Fibroblast of lung (primary cell): ENCODE results near the gene CAMK1D. TPM values are rescaled to one million over a fixed set of nuclear protein-coding genes. Genes with fewer than 3 reads are reported as not detected.

Experiments
- DNase-seq, 2 donors: peaks; one replicate each; pipeline versions ENCODE4 v3.0.0 to v3.0.0-alpha.2; 2010; ENCODE audit warnings: low read depth in 2 of 2
- H2AFZ ChIP-seq: 2 replicates; pipeline ENCODE4 v1.5.1; 2012; ENCODE audit warnings: low read length, control low read depth, inconsistent platforms
- H3K27ac ChIP-seq: 2 replicates; pipeline ENCODE4 v1.5.1; 2011; ENCODE audit warnings: low read length, control low read depth; ENCODE audit not compliant: insufficient read depth
- H3K27me3 ChIP-seq: 2 replicates; pipeline ENCODE4 v1.5.1; 2011; ENCODE audit warnings: mild to moderate bottlenecking, low read length; ENCODE audit not compliant: control insufficient read depth, insufficient read depth
- H3K36me3 ChIP-seq: 2 replicates; pipeline ENCODE4 v1.5.1; 2011; ENCODE audit warnings: low read length; ENCODE audit not compliant: control insufficient read depth, insufficient read depth
- H3K4me1 ChIP-seq: 2 replicates; pipeline ENCODE4 v1.5.1; 2011; ENCODE audit warnings: low read length; ENCODE audit not compliant: control insufficient read depth, insufficient read depth; ENCODE audit errors: extremely low read depth
- H3K4me2 ChIP-seq: 2 replicates; pipeline ENCODE4 v1.5.1; 2011; ENCODE audit warnings: low read length, control low read depth; ENCODE audit not compliant: insufficient read depth; ENCODE audit errors: extremely low read depth
- H3K4me3 ChIP-seq, 4 experiments: fragments of 200-600 bp in 1 of 4; sonication (generic) in 1 of 4; replicated peaks in 1 of 4; 2 replicates each; pipeline ENCODE4 v1.5.1; 2011 to 2016; ENCODE audit warnings: low read length in 4 of 4, low read depth in 3 of 4, mild to moderate bottlenecking in 3 of 4, control low read depth in 2 of 4, inconsistent platforms in 1 of 4, mixed read lengths in 1 of 4; ENCODE audit not compliant: insufficient read depth in 1 of 4; ENCODE audit errors: control extremely low read depth in 1 of 4
- H3K79me2 ChIP-seq: 2 replicates; pipeline ENCODE4 v1.5.1; 2012; ENCODE audit warnings: mild to moderate bottlenecking, low read length, inconsistent platforms; ENCODE audit not compliant: control insufficient read depth, insufficient read depth
- H3K9ac ChIP-seq: 2 replicates; pipeline ENCODE4 v1.5.1; 2011; ENCODE audit warnings: mild to moderate bottlenecking, low read length, control low read depth; ENCODE audit not compliant: insufficient read depth
- H3K9me3 ChIP-seq: 2 replicates; pipeline ENCODE4 v1.5.1; 2012; ENCODE audit warnings: low read depth, low read length; ENCODE audit not compliant: control insufficient read depth, insufficient read depth
- H4K20me1 ChIP-seq: 2 replicates; pipeline ENCODE4 v1.5.1; 2011; ENCODE audit warnings: low read length; ENCODE audit not compliant: control insufficient read depth, insufficient read depth; ENCODE audit errors: extremely low read depth
- EZH2 ChIP-seq: IDR thresholded peaks from 2 replicates; pipeline ENCODE4 v1.5.1; 2012; ENCODE audit warnings: low read length, control low read depth, mild to moderate bottlenecking; ENCODE audit errors: missing control alignments
- polyA plus RNA-seq, 2 donors: library from polyadenylated mRNA; depleted of rRNA in 1 of 2; stranded (reverse) in 1 of 2; unstranded in 1 of 2; fragments of >200 nt; gene quantifications; 2 replicates each; pipeline ENCODE4 v1.2.1, GENCODE V29; 2011 to 2012; ENCODE audit warnings: missing spikeins in 1 of 2
- total RNA-seq: library from RNA; depleted of rRNA; stranded (reverse); fragments of >200 nt; gene quantifications from 2 replicates; pipeline ENCODE4 v1.2.1, GENCODE V29; 2014
- TF ChIP-seq, protein P1 (sequence below), 2 donors: IDR thresholded peaks in 1 of 2; conservative IDR thresholded peaks in 1 of 2; 1 replicate in 1 of 2; 2 replicates in 1 of 2; pipeline ENCODE4 v1.5.1; 2011 to 2012; ENCODE audit warnings: low read length in 2 of 2, control low read depth in 1 of 2, inconsistent platforms in 1 of 2, low read depth in 1 of 2, mild to moderate bottlenecking in 1 of 2

Gene CAMK1D
- total and polyA plus RNA-seq, 2 donors (not counting 1 experiment from before 2014, with no cell fraction given) = 2.3 TPM

- no peaks in the 10 kb centered on the region for H3K27me3 ChIP-seq
- DNase-seq = peak in 1 of 2 donors; percentile 52
- no peak for TF ChIP-seq EZH2
- TF ChIP-seq, protein P1, sequence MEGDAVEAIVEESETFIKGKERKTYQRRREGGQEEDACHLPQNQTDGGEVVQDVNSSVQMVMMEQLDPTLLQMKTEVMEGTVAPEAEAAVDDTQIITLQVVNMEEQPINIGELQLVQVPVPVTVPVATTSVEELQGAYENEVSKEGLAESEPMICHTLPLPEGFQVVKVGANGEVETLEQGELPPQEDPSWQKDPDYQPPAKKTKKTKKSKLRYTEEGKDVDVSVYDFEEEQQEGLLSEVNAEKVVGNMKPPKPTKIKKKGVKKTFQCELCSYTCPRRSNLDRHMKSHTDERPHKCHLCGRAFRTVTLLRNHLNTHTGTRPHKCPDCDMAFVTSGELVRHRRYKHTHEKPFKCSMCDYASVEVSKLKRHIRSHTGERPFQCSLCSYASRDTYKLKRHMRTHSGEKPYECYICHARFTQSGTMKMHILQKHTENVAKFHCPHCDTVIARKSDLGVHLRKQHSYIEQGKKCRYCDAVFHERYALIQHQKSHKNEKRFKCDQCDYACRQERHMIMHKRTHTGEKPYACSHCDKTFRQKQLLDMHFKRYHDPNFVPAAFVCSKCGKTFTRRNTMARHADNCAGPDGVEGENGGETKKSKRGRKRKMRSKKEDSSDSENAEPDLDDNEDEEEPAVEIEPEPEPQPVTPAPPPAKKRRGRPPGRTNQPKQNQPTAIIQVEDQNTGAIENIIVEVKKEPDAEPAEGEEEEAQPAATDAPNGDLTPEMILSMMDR (conservative IDR thresholded peaks at IDR 0.05 in 1 of 2, IDR thresholded peaks at IDR 0.05 in 1 of 2; ENCODE audit: low read depth in 1 of 2, low read length in 2 of 2) = no peak
- no peak overlapping the region for H2AFZ ChIP-seq
- no peak overlapping the region for H3K4me3 ChIP-seq
- no peaks in the 10 kb centered on the region for H3K4me1 ChIP-seq
- H3K4me2 ChIP-seq = no peak overlapping the region
- no peak overlapping the region for H3K9ac ChIP-seq
- H3K79me2 ChIP-seq = no peaks in the 10 kb centered on the region
- H3K27ac ChIP-seq = no peak overlapping the region
- no peaks in the 10 kb centered on the region for H3K9me3 ChIP-seq
- H3K36me3 ChIP-seq = no peaks in the 10 kb centered on the region
- H4K20me1 ChIP-seq = no peaks in the 10 kb centered on the region
Measured at GRCh38 chr10:12375076-12375504, 25.7 kb downstream of the CAMK1D start.

DNA sequence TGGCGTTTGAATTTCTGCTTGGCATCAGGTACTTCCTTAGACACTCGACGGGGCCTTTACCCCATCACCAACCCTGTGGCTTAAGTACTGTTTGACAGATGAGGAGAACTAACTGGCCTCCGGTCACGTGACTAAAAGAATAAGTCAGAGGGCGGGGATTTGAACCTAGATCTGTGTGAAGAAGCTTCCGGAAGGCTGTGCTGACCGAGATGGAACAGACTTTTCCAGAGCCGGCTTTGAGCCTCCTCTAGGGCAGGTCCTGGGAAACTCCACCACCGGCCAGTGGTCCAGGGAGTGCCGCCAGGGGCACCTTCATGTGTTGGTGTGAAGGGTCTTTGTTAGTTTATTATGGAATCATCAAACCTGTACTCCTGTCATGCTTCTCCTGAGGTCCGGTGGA, 26.9 kb downstream of the CAMK1D start:
- TF ChIP-seq, protein P1 (conservative IDR thresholded peaks at IDR 0.05 in 1 of 2, IDR thresholded peaks at IDR 0.05 in 1 of 2; ENCODE audit: low read depth in 1 of 2, low read length in 2 of 2) = no peak
- TF ChIP-seq EZH2 = no peak
- Histone ChIP-seq H4K20me1 (no peaks in the 10 kb centered on the region), H3K9ac (no peak overlapping the region), H3K27ac (no peak overlapping the region), H3K4me2 (no peak overlapping the region), H3K4me3 (no peak overlapping the region), H3K79me2 (no peaks in the 10 kb centered on the region), H3K4me1 (no peaks in the 10 kb centered on the region), H3K36me3 (no peaks in the 10 kb centered on the region), H2AFZ (no peak overlapping the region), H3K27me3 (no peaks in the 10 kb centered on the region), H3K9me3 (no peaks in the 10 kb centered on the region)
- no peak for DNase-seq

DNA sequence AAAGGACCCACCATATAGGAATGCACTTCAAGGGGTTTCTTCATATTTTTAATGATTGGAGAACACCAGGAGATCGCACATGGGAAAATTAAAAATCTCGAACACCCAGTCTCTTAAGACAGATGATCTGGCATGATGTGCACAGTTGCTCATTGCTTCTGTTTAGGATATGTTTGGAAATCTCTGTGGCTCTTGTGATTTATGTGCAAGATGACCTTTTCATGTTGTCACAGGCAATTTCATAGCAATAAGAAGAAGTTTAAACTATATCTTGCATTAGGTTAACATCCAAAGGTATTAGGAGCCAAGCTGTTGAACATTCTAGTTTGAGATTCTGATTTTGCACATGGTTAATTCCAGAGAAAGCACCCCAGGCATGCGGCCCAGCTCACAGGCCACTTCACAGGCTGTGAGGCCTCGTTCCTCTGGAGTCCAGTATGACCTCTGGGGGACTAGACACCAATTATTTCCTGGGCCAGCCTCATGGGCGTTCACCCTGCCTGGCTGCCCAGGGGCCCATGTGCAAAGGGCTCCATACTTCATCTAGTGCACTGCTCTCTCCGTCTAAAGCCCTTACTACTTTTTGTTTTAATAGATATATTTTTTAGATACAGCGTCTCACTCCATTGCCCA, 28.4 kb downstream of the CAMK1D start:
- no peaks in the 10 kb centered on the region for H3K27me3 ChIP-seq
- no peak overlapping the region for H3K4me2 ChIP-seq
- H3K4me3 ChIP-seq = no peak overlapping the region
- TF ChIP-seq, protein P1 (conservative IDR thresholded peaks at IDR 0.05 in 1 of 2, IDR thresholded peaks at IDR 0.05 in 1 of 2; ENCODE audit: low read depth in 1 of 2, low read length in 2 of 2) = no peak
- no peak for TF ChIP-seq EZH2
- H3K4me1 ChIP-seq = no peaks in the 10 kb centered on the region
- no peaks in the 10 kb centered on the region for H3K9me3 ChIP-seq
- no peak overlapping the region for H3K27ac ChIP-seq
- no peaks in the 10 kb centered on the region for H3K79me2 ChIP-seq
- no peak overlapping the region for H3K9ac ChIP-seq
- H3K36me3 ChIP-seq = no peaks in the 10 kb centered on the region
- H2AFZ ChIP-seq = no peak overlapping the region
- H4K20me1 ChIP-seq = no peaks in the 10 kb centered on the region
- DNase-seq = no peak
